CD4-positive, CD25-positive, alpha-beta regulatory T cell (primary cell): Measurements from ENCODE around the gene SPNS2. TPM values are rescaled to one million over a fixed set of nuclear protein-coding genes. Genes with fewer than 3 reads are reported as not detected.
"Not testable (repeated sequence)": the region's sequence is repeated elsewhere in the genome, so short reads cannot be mapped to it uniquely, and the experiment has no call there.

ENCODE experiments used
- ATAC-seq, 2 donors: fragments of 150-1000 bp; cut with Tn5 transposase; one replicate each; pipeline ENCODE4 v1.10.0; 2021; ENCODE audit warnings: low read depth in 2 of 2, moderate number of reproducible peaks in 2 of 2, moderate library complexity in 1 of 2
- DNase-seq, 3 donors: peaks; one replicate each; pipeline versions ENCODE4 v3.0.0 to v3.0.0-alpha.2; 2012 to 2022; ENCODE audit warnings: mixed read lengths in 1 of 3
- H3K27ac ChIP-seq: one replicate; pipeline ENCODE4 v1.7.0; 2013; ENCODE audit warnings: mild to moderate bottlenecking, low read length; ENCODE audit not compliant: insufficient read depth, poor library complexity, severe bottlenecking
- H3K27me3 ChIP-seq: one replicate; pipeline ENCODE4 v1.7.0; 2013; ENCODE audit warnings: low read length; ENCODE audit not compliant: control insufficient read depth, insufficient read depth
- H3K36me3 ChIP-seq: one replicate; pipeline ENCODE4 v1.7.0; 2013; ENCODE audit warnings: mild to moderate bottlenecking, low read length, moderate library complexity; ENCODE audit not compliant: control insufficient read depth, insufficient read depth
- H3K4me1 ChIP-seq: 2 replicates; pipeline ENCODE4 v1.7.0; 2013; ENCODE audit warnings: mild to moderate bottlenecking, low read length; ENCODE audit not compliant: insufficient read depth, control insufficient read depth, poor library complexity, severe bottlenecking
- H3K4me3 ChIP-seq: one replicate; pipeline ENCODE4 v1.7.0; 2013; ENCODE audit warnings: low read depth, mild to moderate bottlenecking, low read length, moderate library complexity
- H3K9me3 ChIP-seq, 2 experiments: 1 replicate in 1 of 2; 2 replicates in 1 of 2; pipeline ENCODE4 v1.7.0; 2013; ENCODE audit warnings: low read length in 2 of 2, mild to moderate bottlenecking in 1 of 2, moderate library complexity in 1 of 2; ENCODE audit not compliant: control insufficient read depth in 2 of 2
- H3K27ac Mint-ChIP-seq, 3 donors: one replicate each; pipeline ENCODE4 v1.8.0; 2020 to 2022; ENCODE audit warnings: mild to moderate bottlenecking in 3 of 3, mixed read lengths in 3 of 3, moderate library complexity in 2 of 3
- H3K27me3 Mint-ChIP-seq: one replicate; pipeline ENCODE4 v1.8.0; 2022; ENCODE audit warnings: mild to moderate bottlenecking, mixed read lengths
- H3K36me3 Mint-ChIP-seq: one replicate; pipeline ENCODE4 v1.8.0; 2020; ENCODE audit warnings: mixed read lengths
- H3K4me1 Mint-ChIP-seq, 4 donors: one replicate each; pipeline ENCODE4 v1.8.0; 2020 to 2022; ENCODE audit warnings: mixed read lengths in 4 of 4, mild to moderate bottlenecking in 1 of 4
- H3K4me3 Mint-ChIP-seq, 4 donors: one replicate each; pipeline ENCODE4 v1.8.0; 2020 to 2022; ENCODE audit warnings: mild to moderate bottlenecking in 4 of 4, mixed read lengths in 4 of 4, moderate library complexity in 3 of 4
- H3K9me3 Mint-ChIP-seq, 7 donors: one replicate each; pipeline ENCODE4 v1.8.0; 2020 to 2022; ENCODE audit warnings: mixed read lengths in 7 of 7, mild to moderate bottlenecking in 3 of 7, moderate library complexity in 2 of 7
- polyA plus RNA-seq, 4 donors: library from polyadenylated mRNA; unstranded; fragments of 300-500 nt; fragmentation: Illumina TruSeq; gene quantifications; one replicate each; pipeline ENCODE4 v1.2.3, GENCODE V29; 2021
- total RNA-seq: library from RNA; stranded (reverse); gene quantifications from one replicate; pipeline ENCODE4 v1.2.3, GENCODE V29; 2022

The SPNS2 gene
- total and polyA plus RNA-seq, 5 donors from 2014 or later: 0.94 TPM; not detected in 4

DNA sequence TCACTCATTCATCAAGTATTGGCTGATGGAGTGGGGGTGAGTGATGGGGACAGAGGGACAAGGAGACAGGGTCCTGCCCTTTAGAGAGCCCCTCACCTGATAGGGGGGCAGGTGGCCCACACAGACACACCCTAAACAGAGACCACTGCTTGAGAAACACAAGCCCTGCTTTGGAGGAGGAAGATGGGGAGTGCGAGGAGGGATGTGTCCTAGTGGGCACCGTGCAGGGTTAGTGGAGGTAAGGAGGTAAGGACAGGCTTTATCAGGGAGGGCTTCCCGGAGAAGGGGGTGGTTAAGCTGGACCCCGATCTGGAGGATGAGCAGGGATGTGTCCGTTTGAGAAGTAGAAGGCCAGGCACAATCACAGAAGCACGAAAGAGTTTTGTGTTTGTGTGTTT, 77.5 kb downstream of the SPNS2 start:
- H3K27me3 Mint-ChIP-seq: no peaks in the 10 kb centered on the region
- no peak overlapping the region for H3K4me3 Mint-ChIP-seq
- Histone ChIP-seq H3K4me3 (no peak overlapping the region), H3K4me1 (peaks cover 3% of the 10 kb centered on the region), H3K36me3 (no peaks in the 10 kb centered on the region), H3K27ac (no peak overlapping the region), H3K9me3 (no peaks in the 10 kb centered on the region), H3K27me3 (peaks cover 4% of the 10 kb centered on the region)
- H3K27ac Mint-ChIP-seq: peak overlapping the region in 1 of 3 donors; percentile 20
- peaks cover 0 to 4% (median 0%) of the 10 kb centered on the region in 4 donors for H3K4me1 Mint-ChIP-seq
- H3K36me3 Mint-ChIP-seq: no peaks in the 10 kb centered on the region
- DNase-seq (no peak), ATAC-seq (no peak)
- H3K9me3 Mint-ChIP-seq: no peaks in the 10 kb centered on the region

DNA sequence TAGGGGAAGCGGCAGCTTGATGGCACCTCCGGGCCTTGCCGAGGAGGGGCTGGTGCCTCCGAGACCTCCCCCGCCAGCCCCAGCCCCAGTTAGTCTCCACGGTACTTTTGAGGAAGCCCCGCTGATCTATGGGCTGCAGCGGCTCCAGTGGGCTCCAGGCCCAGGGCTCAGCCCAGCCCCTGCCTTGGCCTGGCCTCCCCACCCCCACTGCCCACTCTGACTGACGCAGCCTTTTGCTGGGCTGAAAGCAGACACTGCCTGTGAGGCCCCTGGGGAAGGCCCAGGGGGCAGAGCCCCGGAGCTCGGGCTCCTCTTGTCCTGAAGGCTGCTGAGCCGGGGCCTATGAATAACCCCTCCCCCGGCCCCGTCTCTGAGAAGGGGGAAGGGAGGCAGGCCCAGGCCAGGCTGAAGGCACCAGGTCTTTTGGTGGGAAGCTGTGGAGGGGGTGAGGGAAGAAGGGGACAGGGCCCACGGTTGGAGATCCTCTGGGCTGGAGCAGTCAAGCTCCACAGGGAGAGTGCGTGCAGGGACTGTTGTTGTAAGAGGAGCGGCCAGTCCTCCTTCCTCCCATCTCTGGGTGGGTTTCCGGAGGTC, 78.1 kb downstream of the SPNS2 start:
- DNase-seq: no peak

DNA sequence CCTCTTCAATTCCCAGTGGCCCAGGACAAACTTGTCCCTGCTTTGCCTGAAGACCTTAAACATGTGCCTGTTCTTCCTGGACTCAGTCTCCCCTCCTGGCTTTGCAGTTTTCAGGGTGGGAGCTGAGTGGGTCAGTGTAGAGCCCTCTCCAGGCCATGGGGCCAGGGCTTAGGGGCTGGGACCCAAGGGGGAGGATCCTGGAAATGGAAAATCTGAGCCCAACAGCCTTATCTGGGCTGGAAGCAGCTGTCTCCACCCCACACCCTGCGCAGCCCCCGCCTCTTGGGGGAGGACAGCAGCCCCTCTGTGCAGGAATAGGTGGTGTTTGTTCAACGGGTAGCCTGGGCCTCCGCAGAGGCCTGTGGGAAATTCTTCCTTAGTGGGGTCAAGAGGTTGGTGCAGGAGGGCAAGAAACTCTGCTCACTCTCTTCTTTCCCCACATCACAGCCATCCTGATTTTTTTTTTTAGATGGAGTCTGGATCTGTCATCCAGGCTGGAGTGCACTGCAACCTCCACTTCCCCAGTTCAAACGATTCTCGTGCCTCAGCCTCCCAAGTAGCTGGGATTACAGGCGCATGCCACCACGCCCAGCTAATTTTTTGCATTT, 78.8 kb downstream of the SPNS2 start:
- H3K4me1 Mint-ChIP-seq: peaks cover 0 to 4% (median 0%) of the 10 kb centered on the region in 4 donors
- Histone ChIP-seq H3K4me1 (peaks cover 3% of the 10 kb centered on the region), H3K36me3 (no peaks in the 10 kb centered on the region), H3K27me3 (no peaks in the 10 kb centered on the region), H3K9me3 (no peaks in the 10 kb centered on the region), H3K27ac (no peak overlapping the region), H3K4me3 (no peak overlapping the region)
- no peaks in the 10 kb centered on the region for H3K9me3 Mint-ChIP-seq
- H3K27me3 Mint-ChIP-seq: peaks cover under 1% of the 10 kb centered on the region
- no peak for ATAC-seq
- DNase-seq: no peak
- no peak overlapping the region for H3K4me3 Mint-ChIP-seq
- no peaks in the 10 kb centered on the region for H3K36me3 Mint-ChIP-seq
- H3K27ac Mint-ChIP-seq: no peak overlapping the region

More for the DNA sequence above, 78.1 kb downstream of the SPNS2 start:
- ATAC-seq: no peak
- no peak overlapping the region for H3K27ac Mint-ChIP-seq
- Histone ChIP-seq H3K9me3 (no peaks in the 10 kb centered on the region), H3K4me3 (no peak overlapping the region), H3K4me1 (peaks cover 3% of the 10 kb centered on the region), H3K36me3 (no peaks in the 10 kb centered on the region), H3K27me3 (no peaks in the 10 kb centered on the region), H3K27ac (no peak overlapping the region)
- H3K4me3 Mint-ChIP-seq: no peak overlapping the region
- no peaks in the 10 kb centered on the region for H3K36me3 Mint-ChIP-seq
- no peaks in the 10 kb centered on the region for H3K9me3 Mint-ChIP-seq
- H3K4me1 Mint-ChIP-seq: peaks cover 0 to 4% (median 0%) of the 10 kb centered on the region in 4 donors
- no peaks in the 10 kb centered on the region for H3K27me3 Mint-ChIP-seq

DNA sequence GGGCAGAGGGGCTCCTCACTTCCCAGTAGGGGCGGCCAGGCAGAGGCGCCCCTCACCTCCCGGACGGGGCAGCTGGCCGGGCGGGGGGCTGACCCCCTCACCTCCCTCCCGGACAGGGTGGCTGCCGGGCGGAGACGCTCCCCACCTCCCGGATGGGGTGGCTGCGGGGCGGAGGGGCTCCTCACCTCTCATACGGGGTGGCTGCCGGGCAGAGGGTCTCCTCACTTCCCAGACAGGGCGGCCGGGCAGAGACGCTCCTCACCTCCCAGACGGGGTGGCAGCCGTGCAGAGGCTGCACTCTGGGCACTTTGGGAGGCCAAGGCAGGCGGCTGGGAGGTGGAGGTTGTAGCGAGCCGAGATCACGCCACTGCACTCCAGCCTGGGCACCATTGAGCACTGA, 79.7 kb downstream of the SPNS2 start:
- not testable (repeated sequence) for H3K36me3 Mint-ChIP-seq, H3K4me1 Mint-ChIP-seq, H3K4me3 Mint-ChIP-seq, H3K9me3 ChIP-seq, DNase-seq, H3K27me3 ChIP-seq, H3K27me3 Mint-ChIP-seq, ATAC-seq, H3K27ac Mint-ChIP-seq, H3K36me3 ChIP-seq, H3K4me1 ChIP-seq, H3K27ac ChIP-seq, H3K4me3 ChIP-seq, H3K9me3 Mint-ChIP-seq

DNA sequence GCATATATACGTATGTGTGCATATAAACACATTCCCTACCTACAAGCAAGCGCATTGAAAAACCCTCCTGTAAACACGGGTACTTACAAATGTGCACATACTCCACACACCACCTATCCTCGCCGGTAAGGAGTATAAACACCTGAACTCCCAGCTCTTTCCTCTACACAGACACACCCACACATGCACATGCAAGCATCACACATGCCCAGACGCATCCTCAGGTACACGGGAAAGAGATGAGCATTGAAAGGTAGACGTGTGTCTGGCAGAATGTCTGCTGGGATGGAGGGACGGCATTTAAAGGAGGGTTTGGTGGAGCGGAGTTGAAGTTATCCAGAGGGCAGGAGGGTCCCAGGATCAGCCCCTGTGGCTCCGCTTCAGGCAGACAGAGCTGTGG, 81.0 kb downstream of the SPNS2 start:
- no peak for DNase-seq
- peaks cover 2% of the 10 kb centered on the region for H3K27me3 ChIP-seq

DNA sequence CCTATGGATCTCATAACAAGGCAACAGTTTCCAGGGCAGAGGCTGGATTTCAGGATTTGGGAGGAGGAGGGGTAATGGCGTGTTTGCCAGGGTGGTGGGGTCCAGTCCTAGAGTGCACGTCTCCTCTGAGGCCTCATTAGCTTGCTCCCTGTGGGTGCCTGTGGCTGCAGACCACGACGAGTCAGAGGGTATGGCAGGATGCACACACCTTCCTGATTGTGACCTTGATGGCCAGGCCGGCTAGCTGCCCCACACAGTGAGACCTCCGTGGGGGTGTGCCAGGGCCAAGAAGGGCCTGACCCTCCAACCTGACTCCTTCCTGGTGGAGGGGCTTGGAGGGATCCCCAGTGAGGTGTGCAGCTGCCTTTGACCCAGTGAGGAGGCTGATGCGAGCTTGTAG, 81.6 kb downstream of the SPNS2 start:
- no peak for ATAC-seq
- no peak overlapping the region for H3K4me3 ChIP-seq
- peaks cover 0 to 5% (median 2%) of the 10 kb centered on the region in 4 donors for H3K4me1 Mint-ChIP-seq
- H3K4me1 ChIP-seq: peaks cover 6% of the 10 kb centered on the region
- no peaks in the 10 kb centered on the region for H3K9me3 ChIP-seq
- H3K27me3 Mint-ChIP-seq: peaks cover 18% of the 10 kb centered on the region
- DNase-seq: no peak
- H3K4me3 Mint-ChIP-seq: no peak overlapping the region
- H3K36me3 Mint-ChIP-seq: no peaks in the 10 kb centered on the region
- H3K36me3 ChIP-seq: no peaks in the 10 kb centered on the region
- peaks cover 2% of the 10 kb centered on the region for H3K27me3 ChIP-seq
- no peak overlapping the region for H3K27ac Mint-ChIP-seq
- H3K27ac ChIP-seq: no peak overlapping the region
- H3K9me3 Mint-ChIP-seq: no peaks in the 10 kb centered on the region

More for the DNA sequence above, 81.0 kb downstream of the SPNS2 start:
- Histone ChIP-seq H3K9me3 (no peaks in the 10 kb centered on the region), H3K36me3 (no peaks in the 10 kb centered on the region), H3K27ac (no peak overlapping the region), H3K4me3 (no peak overlapping the region), H3K4me1 (peaks cover 6% of the 10 kb centered on the region)
- Mint-ChIP-seq H3K4me1 (peaks cover 0 to 5% (median 1%) of the 10 kb centered on the region in 4 donors), H3K27ac (no peak overlapping the region), H3K4me3 (no peak overlapping the region), H3K36me3 (no peaks in the 10 kb centered on the region), H3K9me3 (no peaks in the 10 kb centered on the region), H3K27me3 (peaks cover 15% of the 10 kb centered on the region)
- no peak for ATAC-seq

DNA sequence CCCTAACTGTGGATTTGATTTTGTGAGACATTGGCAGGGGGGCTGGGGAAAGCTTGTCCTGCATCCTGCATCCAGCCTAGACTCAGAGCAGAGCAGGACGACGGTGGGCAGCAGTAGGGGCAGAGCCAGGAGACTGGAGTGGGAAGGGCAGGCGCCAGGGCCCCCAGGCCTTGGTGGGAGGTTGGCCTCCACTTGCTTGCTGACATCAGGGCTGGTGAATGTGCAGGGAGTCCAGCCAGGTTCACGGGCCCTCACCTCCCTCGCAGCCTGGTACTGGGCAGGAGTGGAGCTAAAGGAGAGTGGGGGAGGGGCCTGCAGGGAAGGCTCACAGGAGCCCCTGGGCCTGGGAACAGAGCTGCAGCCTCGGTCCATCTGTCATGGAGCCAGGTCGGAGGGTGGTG, 83.4 kb downstream of the SPNS2 start:
- H3K4me3 Mint-ChIP-seq: no peak overlapping the region
- no peaks in the 10 kb centered on the region for H3K36me3 Mint-ChIP-seq
- no peaks in the 10 kb centered on the region for H3K9me3 Mint-ChIP-seq
- peaks cover 0 to 5% (median 2%) of the 10 kb centered on the region in 4 donors for H3K4me1 Mint-ChIP-seq
- no peak overlapping the region for H3K27ac Mint-ChIP-seq
- DNase-seq (no peak), ATAC-seq (no peak)
- no peak overlapping the region for H3K27ac ChIP-seq
- H3K36me3 ChIP-seq: no peaks in the 10 kb centered on the region
- no peaks in the 10 kb centered on the region for H3K9me3 ChIP-seq
- peaks cover 27% of the 10 kb centered on the region for H3K27me3 Mint-ChIP-seq
- H3K4me1 ChIP-seq: peaks cover 6% of the 10 kb centered on the region
- H3K4me3 ChIP-seq: no peak overlapping the region
- H3K27me3 ChIP-seq: peaks cover 2% of the 10 kb centered on the region

DNA sequence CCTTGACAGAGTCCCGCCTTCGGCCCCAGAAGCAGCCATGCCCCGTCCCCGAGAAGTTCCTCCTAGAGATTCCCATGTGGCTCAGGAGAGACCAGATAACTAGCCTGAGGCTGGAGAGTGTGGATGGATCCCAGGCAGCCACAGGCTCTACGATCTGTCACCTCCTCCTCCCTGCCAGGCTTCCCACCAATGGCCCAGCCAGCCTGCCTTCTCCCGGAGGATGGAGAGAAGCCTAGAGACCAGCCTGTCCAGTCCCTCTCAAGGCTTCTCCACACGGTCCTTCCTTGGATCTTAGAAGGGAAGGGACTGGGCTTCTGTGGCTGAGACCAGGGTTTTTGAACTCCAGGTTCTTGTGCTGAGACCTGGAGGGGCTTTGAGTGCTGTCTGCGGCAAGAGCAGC, 84.0 kb downstream of the SPNS2 start:
- Mint-ChIP-seq H3K9me3 (no peaks in the 10 kb centered on the region), H3K27me3 (peaks cover 29% of the 10 kb centered on the region), H3K27ac (no peak overlapping the region), H3K36me3 (no peaks in the 10 kb centered on the region), H3K4me3 (no peak overlapping the region), H3K4me1 (peaks cover 0 to 5% (median 2%) of the 10 kb centered on the region in 4 donors)
- Histone ChIP-seq H3K36me3 (no peaks in the 10 kb centered on the region), H3K4me1 (peaks cover 6% of the 10 kb centered on the region), H3K4me3 (no peak overlapping the region), H3K9me3 (no peaks in the 10 kb centered on the region), H3K27me3 (peaks cover 2% of the 10 kb centered on the region), H3K27ac (no peak overlapping the region)
- DNase-seq (no peak), ATAC-seq (no peak)
